NCI-H82 (cell line): ENCODE measurements around the gene CALD1.

Experiments used
- DNase-seq: peaks from one replicate; lab custom pipeline; 2025; lab: John Stamatoyannopoulos, UW

The CALD1 gene

DNA sequence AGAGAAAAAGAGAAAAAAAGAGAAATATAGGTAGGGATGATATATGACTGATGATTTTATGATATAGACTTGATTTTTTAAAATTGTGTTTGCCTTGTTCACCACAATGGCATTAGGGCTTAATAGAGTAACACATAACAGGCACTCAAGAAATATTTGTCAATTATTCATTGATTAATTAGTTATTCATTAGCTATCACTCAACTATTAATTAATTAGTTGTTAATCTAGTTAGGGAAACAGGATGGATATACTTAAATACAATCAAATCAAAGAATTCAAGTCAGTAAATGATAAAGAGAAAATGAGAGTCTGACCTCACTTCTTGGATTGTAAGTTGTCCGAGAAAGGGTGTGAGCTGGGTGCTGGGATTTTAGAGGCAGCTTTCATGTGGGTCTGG is 15.1 kb upstream of the CALD1 start:
- no peak for DNase-seq

GRCh38 chr7:134766779-134767519 is 12.5 kb upstream of the CALD1 start:
- no peak for DNase-seq

DNA sequence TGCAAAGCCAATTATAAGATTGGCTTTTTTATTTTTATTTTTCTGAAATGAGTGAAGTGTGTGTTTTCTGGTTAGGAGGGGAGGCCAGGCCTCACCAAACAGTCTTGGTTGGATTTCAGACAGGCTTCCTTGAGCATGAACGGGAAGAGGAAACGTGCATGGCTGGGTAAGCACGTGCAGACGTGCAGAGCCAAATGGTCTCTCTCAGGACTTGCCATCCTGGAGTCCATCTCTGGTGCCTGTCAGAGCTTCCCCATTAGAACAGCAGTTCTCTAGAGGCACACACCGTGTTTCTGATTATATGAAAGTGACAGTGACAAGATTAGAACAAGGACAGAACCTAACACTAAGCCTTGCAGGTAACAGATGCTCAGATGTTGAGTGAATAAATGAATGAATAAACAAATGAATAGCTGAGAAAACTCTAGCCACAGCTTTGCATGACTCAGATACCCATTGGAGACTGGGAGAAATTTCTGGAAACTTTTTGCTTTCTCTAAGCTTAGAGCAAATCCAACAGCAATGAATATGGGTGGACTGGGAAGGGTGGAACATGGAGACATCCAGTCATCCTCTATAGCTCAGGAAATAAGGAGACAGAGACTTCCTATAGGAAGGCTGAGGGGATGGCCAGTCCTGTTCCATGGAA is 11.8 kb upstream of the CALD1 start:
- DNase-seq = no peak

- DNase-seq = no peak
Measured at GRCh38 chr7:134768243-134768642, 11.2 kb upstream of the CALD1 start.

DNA sequence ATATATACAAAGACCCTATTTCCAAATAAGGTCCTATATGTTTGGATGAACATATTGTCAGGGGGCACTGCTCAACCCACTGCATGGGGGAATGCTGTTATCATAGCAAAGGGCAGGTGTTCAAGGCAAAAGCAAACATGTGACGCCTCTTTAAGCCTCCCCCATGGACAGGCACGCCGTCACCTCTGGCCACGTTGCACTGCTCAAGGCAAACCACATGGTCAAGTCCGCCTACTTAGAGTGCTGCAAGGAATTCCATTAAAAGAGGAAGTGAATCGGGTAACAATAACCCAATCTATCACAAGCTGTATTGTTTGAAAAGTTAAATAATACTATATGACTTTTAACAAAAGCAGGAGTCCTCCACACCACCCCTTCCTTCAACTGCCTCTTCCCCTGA is 8.8 kb upstream of the CALD1 start:
- no peak for DNase-seq

DNA sequence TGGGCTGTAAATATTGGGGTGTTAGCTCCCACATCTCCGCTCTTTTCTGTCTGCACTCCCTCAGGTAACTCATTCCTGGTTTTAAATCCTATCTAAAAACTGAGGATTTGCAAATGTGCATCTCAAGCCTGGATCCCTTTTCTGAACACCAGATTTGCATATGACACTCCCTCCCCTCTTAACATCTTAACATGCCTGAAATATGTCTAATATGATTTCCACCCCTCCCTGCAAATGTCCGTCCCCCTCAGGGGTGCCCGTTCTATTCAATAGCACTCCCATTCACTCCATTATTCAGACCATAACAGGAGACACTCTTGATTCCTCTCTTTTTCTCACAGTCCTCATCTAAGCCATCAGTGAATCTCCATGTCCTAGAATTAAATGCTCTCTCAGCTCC is 8.3 kb upstream of the CALD1 start:
- no peak for DNase-seq

- no peak for DNase-seq
Measured at GRCh38 chr7:134771889-134772288, 7.5 kb upstream of the CALD1 start.

GRCh38 chr7:134772401-134772800 is 7.0 kb upstream of the CALD1 start:
- no peak for DNase-seq

DNA sequence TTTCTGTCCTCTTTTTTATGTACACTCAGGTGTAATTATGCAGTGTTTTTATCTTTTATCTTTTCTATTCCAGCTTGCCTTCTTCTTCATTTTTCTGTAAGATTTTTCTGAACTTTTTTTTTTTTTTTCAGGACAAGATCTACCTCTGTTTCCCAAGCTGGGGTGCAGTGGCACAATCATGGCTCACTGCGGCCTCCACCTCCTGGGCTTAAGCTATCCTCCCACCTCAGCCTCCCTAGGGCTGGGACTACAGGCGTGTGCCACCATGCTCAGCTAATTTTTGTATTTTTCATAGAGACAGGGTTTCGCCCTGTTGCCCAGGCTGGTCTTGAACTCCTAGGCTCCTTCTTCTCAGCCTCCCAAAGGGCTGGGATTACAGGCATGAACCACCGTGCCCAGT is 6.3 kb upstream of the CALD1 start:
- no peak for DNase-seq

GRCh38 chr7:134774119-134774518 is 5.3 kb upstream of the CALD1 start:
- no peak for DNase-seq

DNA sequence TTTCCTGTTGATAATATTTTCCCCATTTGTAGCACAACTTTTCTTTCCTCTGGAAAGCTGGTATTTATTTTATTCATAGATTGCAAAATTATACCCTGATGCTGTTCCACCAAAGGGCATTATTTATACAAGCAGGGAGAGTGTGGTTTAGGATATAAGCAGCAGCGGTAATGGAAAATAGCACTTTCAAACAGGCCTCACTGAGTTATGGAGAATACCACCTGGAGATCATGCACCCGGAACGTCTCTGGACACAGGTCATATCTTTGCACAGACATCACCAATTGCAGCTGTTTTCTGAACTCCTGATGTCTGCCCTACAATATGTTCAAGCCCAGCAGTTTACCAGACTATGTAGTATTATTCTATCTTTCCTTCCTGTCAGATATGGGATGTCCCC is 2.0 kb upstream of the CALD1 start:
- no peak for DNase-seq

DNA sequence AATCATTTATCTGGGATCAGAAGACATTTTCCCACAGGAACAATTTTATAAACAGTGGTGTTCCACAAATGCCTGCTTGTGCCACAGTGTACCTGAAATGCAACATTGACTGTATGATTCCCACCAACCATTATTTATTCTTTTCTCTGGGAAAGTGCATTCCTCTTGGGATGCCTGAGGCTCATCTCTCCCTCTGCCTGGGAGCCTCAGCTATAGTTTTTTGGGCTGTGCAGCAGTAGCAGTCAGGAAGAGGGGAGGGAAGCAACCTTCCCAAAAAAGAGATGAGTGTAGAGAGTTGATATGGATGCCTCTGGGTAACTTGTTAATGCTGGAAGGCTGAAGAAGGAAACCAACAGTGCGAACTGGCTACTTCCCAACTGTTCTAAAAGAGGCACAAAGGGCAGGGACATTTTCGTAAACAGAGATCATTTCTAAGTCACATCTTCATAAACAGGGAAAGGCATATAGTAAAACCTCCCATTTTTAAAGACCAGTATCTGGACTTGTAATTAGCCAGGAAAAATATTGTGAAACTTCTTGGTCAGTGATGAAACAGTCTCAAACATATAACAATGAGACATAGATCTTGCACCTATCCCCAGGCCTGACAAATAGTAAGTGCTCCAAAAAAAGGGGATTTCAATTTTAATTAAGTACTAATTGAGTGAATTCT is 1.4 kb upstream of the CALD1 start:
- DNase-seq = no peak

GRCh38 chr7:134779741-134780065 is 269 bp downstream of the CALD1 start:
- no peak for DNase-seq

DNA sequence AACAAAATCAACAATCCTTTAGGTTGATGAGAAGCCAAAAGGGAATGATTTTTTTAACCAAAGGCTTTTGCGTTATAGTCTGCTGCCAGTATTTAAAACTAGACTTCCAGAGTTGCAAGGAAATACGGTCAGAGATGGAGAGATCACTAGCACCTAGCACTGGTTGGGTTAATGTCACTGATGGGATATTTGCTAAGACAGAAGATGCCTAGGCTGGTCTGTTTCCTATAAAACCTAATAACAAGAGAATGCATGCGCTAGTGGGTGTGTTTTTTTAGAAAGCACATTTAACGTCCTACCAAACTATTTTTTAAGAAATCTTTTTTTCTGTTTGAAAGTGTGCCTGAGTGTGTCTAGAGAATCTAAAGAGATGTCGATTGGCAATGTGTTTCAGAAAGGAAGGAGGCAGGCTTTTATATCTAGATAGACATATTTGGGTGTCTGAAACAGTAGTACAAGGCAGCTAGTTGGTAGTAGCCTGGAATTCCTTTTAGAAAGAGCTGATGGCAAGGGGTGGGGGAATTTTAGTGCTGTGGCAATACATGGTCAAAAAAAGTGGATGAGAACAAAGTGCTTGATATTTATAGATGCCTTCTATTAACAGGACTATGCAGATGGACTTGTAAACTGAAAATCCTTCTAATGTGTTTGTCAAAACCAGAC is 863 bp downstream of the CALD1 start:
- no peak for DNase-seq

- no peak for DNase-seq
Measured at GRCh38 chr7:134781171-134781570, 1.7 kb downstream of the CALD1 start.

GRCh38 chr7:134782121-134782623 is 2.7 kb downstream of the CALD1 start:
- DNase-seq = no peak

DNA sequence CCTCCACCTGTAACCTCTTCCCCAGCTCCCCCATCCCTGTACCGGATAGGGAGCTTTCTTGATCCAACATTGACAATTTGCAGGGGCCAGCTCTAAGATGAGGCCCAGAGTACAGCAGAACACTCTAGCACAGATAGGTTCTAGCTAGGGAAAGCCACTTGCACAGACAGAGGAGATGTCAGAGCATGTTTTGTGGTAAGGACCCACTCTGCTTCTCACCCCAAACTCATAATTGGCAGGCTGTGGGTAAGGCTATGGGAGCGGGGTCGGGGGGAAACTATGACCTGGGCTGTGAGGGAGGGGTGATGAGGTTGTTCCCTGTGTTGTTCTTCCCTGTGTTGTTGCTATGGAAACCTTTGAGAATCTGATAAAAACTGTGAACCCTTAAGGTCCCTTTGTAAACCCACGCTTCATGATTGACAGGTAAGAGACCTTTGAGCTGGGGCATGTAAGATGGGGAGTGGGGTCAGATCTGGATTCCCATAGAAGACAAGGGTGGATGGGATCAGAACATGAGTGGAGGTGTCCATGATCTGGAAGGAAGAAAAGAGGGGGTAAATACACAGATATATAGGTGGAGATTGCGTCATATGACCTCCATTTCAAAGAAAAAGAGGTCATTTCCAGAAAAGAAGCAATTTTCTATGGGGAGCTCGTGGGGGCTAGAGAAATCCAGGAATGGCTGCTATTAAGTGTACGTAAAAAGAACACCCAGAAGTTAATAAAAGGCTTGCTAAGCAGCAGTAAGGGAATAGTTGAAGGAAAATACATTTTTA is 4.0 kb downstream of the CALD1 start:
- DNase-seq = no peak

DNA sequence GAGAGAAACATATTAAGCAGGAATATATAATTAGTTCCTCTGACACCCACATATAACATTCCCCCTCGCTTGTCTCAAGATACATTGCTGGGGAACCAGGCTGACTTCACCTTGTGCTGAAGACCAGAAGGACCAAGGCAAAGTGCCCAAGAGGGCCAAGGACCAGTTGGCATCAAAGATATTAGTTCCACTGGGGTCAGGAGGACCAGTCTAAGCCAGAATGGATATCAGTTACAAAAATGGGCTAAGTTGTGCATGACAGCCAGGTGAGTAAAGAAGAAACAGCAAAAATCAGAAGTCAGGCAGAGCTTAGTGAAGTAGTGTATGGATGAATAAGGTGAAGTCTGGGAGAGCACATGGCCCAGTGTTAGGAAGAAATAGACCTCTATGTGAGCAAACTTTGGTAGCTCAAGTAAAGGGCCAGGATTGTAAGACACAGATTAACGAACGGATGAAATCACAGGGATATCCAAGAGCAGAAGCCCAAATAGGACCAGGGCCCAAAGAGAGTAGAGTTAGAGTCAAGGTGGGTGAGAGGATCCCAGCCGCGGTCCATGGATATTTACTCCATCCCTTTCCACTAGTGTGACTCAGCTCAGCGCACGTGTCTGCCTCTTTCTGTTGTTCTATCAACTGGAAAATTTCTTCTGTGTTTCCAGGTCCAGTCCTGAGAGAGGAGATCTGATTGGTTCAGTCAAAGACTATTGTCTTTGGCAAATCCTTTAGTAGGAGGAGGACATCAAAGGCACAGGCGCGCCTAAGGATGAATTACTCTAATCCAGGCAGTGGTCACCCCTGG is 5.0 kb downstream of the CALD1 start:
- DNase-seq = no peak

- DNase-seq = no peak
Measured at GRCh38 chr7:134785842-134786241, 6.4 kb downstream of the CALD1 start.

DNA sequence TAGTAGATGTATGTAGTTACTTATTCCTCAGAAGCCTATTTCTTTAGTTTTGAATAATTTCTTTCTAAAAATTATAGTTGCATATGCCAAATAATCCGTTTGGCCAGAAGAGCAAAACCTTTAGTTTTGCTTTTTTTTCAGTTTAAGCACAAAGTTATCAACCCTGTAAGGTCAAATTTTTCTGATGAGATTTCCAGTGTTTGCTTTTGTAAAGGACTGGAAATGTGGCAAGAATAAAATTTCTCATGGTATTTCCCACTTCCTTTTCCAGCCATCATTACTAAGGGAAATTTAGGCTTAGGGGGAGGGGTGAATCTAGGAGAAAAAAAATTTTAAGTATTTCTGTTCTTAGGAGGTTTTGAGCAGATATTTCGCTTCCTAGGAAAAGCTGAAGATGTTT is 7.6 kb downstream of the CALD1 start:
- DNase-seq = no peak

- no peak for DNase-seq
Measured at GRCh38 chr7:134787720-134788119, 8.3 kb downstream of the CALD1 start.
